H1 (cell line): ENCODE data around the gene RUBCN. TPM values are rescaled to one million over a fixed set of nuclear protein-coding genes. Genes with fewer than 3 reads are reported as not detected.

Source experiments
- CTCF ChIA-PET: fragments of 300-600 bp; sonication (Branson Sonifier 250); formaldehyde crosslinking; loops from one replicate; lab custom pipeline; 2021; ENCODE audit not compliant: partially characterized antibody; lab: Charles Lee
- POLR2A ChIA-PET: fragments of 300-600 bp; sonication (Branson Sonifier 250); formaldehyde crosslinking; loops from one replicate; lab custom pipeline; 2021; ENCODE audit warnings: inconsistent platforms; ENCODE audit not compliant: partially characterized antibody; lab: Charles Lee
- DNase-seq, 2 experiments: peaks; one replicate each; pipeline versions ENCODE4 v3.0.0 to v3.0.0-alpha.2; 2010 to 2022; ENCODE audit warnings: low spot score in 2 of 2, low read depth in 1 of 2, mixed read lengths in 1 of 2
- FAIRE-seq: peaks from 2 replicates; lab custom pipeline; 2011; peaks lifted over from hg19 to GRCh38; lab: Jason Lieb, UNC
- H2AFZ ChIP-seq: 2 replicates; pipeline ENCODE4 v1.8.1; 2012; ENCODE audit warnings: low read length, inconsistent platforms
- H2AK5ac ChIP-seq: 2 replicates; pipeline ENCODE4 v1.6.1; 2013; ENCODE audit warnings: low read depth, low read length
- H2BK120ac ChIP-seq: replicated peaks from 2 replicates; pipeline ENCODE3; 2013; ENCODE audit warnings: low read depth, low read length, inconsistent platforms
- H2BK12ac ChIP-seq: 2 replicates; pipeline ENCODE4 v1.6.1; 2013; ENCODE audit warnings: low read depth, low read length
- H2BK15ac ChIP-seq: 2 replicates; pipeline ENCODE4 v1.6.1; 2013; ENCODE audit warnings: low read length
- H2BK20ac ChIP-seq: 2 replicates; pipeline ENCODE4 v1.6.1; 2013; ENCODE audit warnings: low read length
- H2BK5ac ChIP-seq: 2 replicates; pipeline ENCODE4 v1.6.1; 2013; ENCODE audit warnings: low read depth, low read length
- H3K14ac ChIP-seq: 2 replicates; pipeline ENCODE4 v1.6.1; 2013; ENCODE audit warnings: inconsistent platforms; ENCODE audit not compliant: insufficient read length
- H3K18ac ChIP-seq: 2 replicates; pipeline ENCODE4 v1.6.1; 2013; ENCODE audit warnings: low read length; ENCODE audit errors: extremely low read depth
- H3K23ac ChIP-seq: 2 replicates; pipeline ENCODE4 v1.6.1; 2013; ENCODE audit warnings: inconsistent platforms; ENCODE audit not compliant: insufficient read length
- H3K23me2 ChIP-seq: 2 replicates; pipeline ENCODE4 v1.6.1; 2013; ENCODE audit warnings: low read depth, low read length
- H3K27ac ChIP-seq: 2 replicates; pipeline ENCODE4 v1.6.1; 2011; ENCODE audit warnings: low read depth, low read length, inconsistent platforms
- H3K27me3 ChIP-seq, 4 experiments: replicated peaks in 1 of 4; 1 replicate in 1 of 4; 2 replicates in 3 of 4; pipeline versions ENCODE4 v1.6.1 to v1.8.1; 2011 to 2013; ENCODE audit warnings: low read length in 3 of 4, mild to moderate bottlenecking in 3 of 4, inconsistent platforms in 2 of 4, mixed read lengths in 2 of 4, moderate library complexity in 1 of 4; ENCODE audit not compliant: control insufficient read depth in 3 of 4, insufficient read depth in 3 of 4; ENCODE audit errors: extremely low read depth in 1 of 4
- H3K36me3 ChIP-seq, 4 experiments: 2 replicates each; pipeline versions ENCODE4 v1.6.1 to v1.8.1; 2011 to 2013; ENCODE audit warnings: mild to moderate bottlenecking in 4 of 4, low read length in 3 of 4, moderate library complexity in 2 of 4, control low read depth in 1 of 4, inconsistent platforms in 1 of 4; ENCODE audit not compliant: insufficient read depth in 4 of 4, control insufficient read depth in 2 of 4
- H3K4ac ChIP-seq: replicated peaks from 2 replicates; pipeline ENCODE3; 2013; ENCODE audit warnings: low read length, low read depth, mixed read lengths, inconsistent platforms; ENCODE audit not compliant: insufficient read length
- H3K4me1 ChIP-seq, 4 experiments: replicated peaks in 1 of 4; 1 replicate in 1 of 4; 2 replicates in 3 of 4; pipeline versions ENCODE4 v1.6.1 to v1.8.1; 2011 to 2013; ENCODE audit warnings: low read length in 3 of 4, inconsistent platforms in 2 of 4, mixed read lengths in 1 of 4; ENCODE audit not compliant: insufficient read depth in 4 of 4, control insufficient read depth in 3 of 4
- H3K4me2 ChIP-seq, 2 experiments: 2 replicates each; pipeline versions ENCODE4 v1.6.1 to v1.8.1; 2011 to 2013; ENCODE audit warnings: low read depth in 2 of 2, low read length in 2 of 2, control low read depth in 1 of 2, inconsistent platforms in 1 of 2, mild to moderate bottlenecking in 1 of 2; ENCODE audit not compliant: insufficient read depth in 1 of 2
- H3K4me3 ChIP-seq, 4 experiments: fragments of 200-600, 300-600 bp in 1 of 4; sonication (generic), shearing (Covaris generic), sonication (Bioruptor Twin) in 1 of 4; 2 replicates each; pipeline versions ENCODE4 v1.5.1 to v1.8.1; 2011 to 2016; ENCODE audit warnings: low read length in 4 of 4, low read depth in 3 of 4, control low read depth in 2 of 4, inconsistent platforms in 2 of 4, mild to moderate bottlenecking in 2 of 4, mixed read lengths in 1 of 4, moderate library complexity in 1 of 4; ENCODE audit not compliant: insufficient read depth in 2 of 4; ENCODE audit errors: extremely low read depth in 1 of 4
- H3K56ac ChIP-seq: replicated peaks from 2 replicates; pipeline ENCODE3; 2013; ENCODE audit warnings: low read depth, mild to moderate bottlenecking, mixed read lengths, low read length, inconsistent platforms; ENCODE audit not compliant: insufficient read length
- H3K79me1 ChIP-seq: 2 replicates; pipeline ENCODE4 v1.6.1; 2013; ENCODE audit warnings: low read depth, low read length, control low read depth
- H3K79me2 ChIP-seq, 2 experiments: 2 replicates each; pipeline versions ENCODE4 v1.6.1 to v1.8.1; 2012 to 2013; ENCODE audit warnings: low read length in 2 of 2, mild to moderate bottlenecking in 2 of 2, inconsistent platforms in 1 of 2; ENCODE audit not compliant: insufficient read depth in 2 of 2, control insufficient read depth in 1 of 2
- H3K9ac ChIP-seq, 4 experiments: replicated peaks in 1 of 4; 1 replicate in 1 of 4; 2 replicates in 3 of 4; pipeline versions ENCODE4 v1.6.1 to v1.8.1; 2011 to 2013; ENCODE audit warnings: low read depth in 3 of 4, low read length in 3 of 4, control low read depth in 2 of 4, mild to moderate bottlenecking in 2 of 4, moderate library complexity in 2 of 4, inconsistent platforms in 1 of 4; ENCODE audit errors: extremely low read depth in 1 of 4
- H3K9me3 ChIP-seq, 2 experiments: 2 replicates each; pipeline versions ENCODE4 v1.6.1 to v1.8.1; 2012 to 2013; ENCODE audit warnings: mild to moderate bottlenecking in 2 of 2, moderate library complexity in 2 of 2, control low read depth in 1 of 2, inconsistent platforms in 1 of 2, low read depth in 1 of 2, low read length in 1 of 2, mixed read lengths in 1 of 2; ENCODE audit not compliant: insufficient read depth in 2 of 2
- H4K20me1 ChIP-seq, 2 experiments: replicated peaks in 1 of 2; 2 replicates each; pipeline versions ENCODE3 to v1.8.1; 2011 to 2013; ENCODE audit warnings: inconsistent platforms in 2 of 2, low read length in 2 of 2, mild to moderate bottlenecking in 1 of 2; ENCODE audit not compliant: insufficient read depth in 2 of 2, control insufficient read depth in 1 of 2
- H4K5ac ChIP-seq: 2 replicates; pipeline ENCODE4 v1.6.1; 2013; ENCODE audit warnings: low read length, low read depth, mixed read lengths, inconsistent platforms; ENCODE audit not compliant: insufficient read length
- H4K8ac ChIP-seq: 2 replicates; pipeline ENCODE4 v1.8.0; 2013; ENCODE audit warnings: mild to moderate bottlenecking, moderate library complexity, low read length, inconsistent platforms; ENCODE audit not compliant: insufficient read depth; ENCODE audit errors: extremely low read depth
- H4K91ac ChIP-seq: replicated peaks from 2 replicates; pipeline ENCODE3; 2013; ENCODE audit warnings: low read length, mixed read lengths, inconsistent platforms; ENCODE audit not compliant: insufficient read length
- KDM4A ChIP-seq: IDR thresholded peaks from one replicate; pipeline ENCODE4 v1.7.1; 2012; ENCODE audit warnings: low read depth, mild to moderate bottlenecking, moderate library complexity, low read length, inconsistent platforms; ENCODE audit not compliant: severe bottlenecking
- SAP30 ChIP-seq: fragments of 300-600 bp; sonication (generic); IDR thresholded peaks from 2 replicates; pipeline ENCODE4 v1.7.1; 2012; ENCODE audit warnings: low read length, moderate library complexity, mild to moderate bottlenecking, inconsistent platforms; ENCODE audit not compliant: insufficient read depth, insufficient replicate concordance
- SIN3A ChIP-seq, 2 experiments: IDR thresholded peaks in 1 of 2; conservative IDR thresholded peaks in 1 of 2; 2 replicates each; pipeline ENCODE4 v1.6.1; 2011 to 2012; ENCODE audit warnings: low read length in 2 of 2, improper control_type of control experiment in 1 of 2, low read depth in 1 of 2, mild to moderate bottlenecking in 1 of 2
- WGBS, 2 experiments: shearing (Covaris generic) in 1 of 2; methylation state at CpG; one replicate each; pipeline versions ENCODE4 v1.1.6 to v1.1.7; 2013 to 2015; ENCODE audit warnings: low lambda C conversion rate in 2 of 2, mixed read lengths in 2 of 2, inconsistent platforms in 1 of 2, low coverage in 1 of 2, missing lambda C conversion rate in 1 of 2; ENCODE audit not compliant: insufficient replicate concordance in 2 of 2, insufficient coverage in 1 of 2, insufficient read length in 1 of 2; ENCODE audit errors: extremely low coverage in 1 of 2, missing lambda C conversion rate in 1 of 2; 5-methylcytosine and 5-hydroxymethylcytosine counted together
- polyA plus RNA-seq, 7 experiments: library from polyadenylated mRNA; depleted of rRNA in 3 of 7; stranded (reverse) in 5 of 7; unstranded in 2 of 7; fragments of >200 nt in 5 of 7; fragments of 200-250 nt in 2 of 7; gene quantifications; 1 replicate in 5 of 7; 2 replicates in 1 of 7; 4 replicates in 1 of 7; pipeline versions ENCODE4 v1.2.1 to v1.2.3, GENCODE V29; 2011 to 2013; ENCODE audit warnings: missing spikeins in 2 of 7, mixed read lengths in 2 of 7
- total RNA-seq: library from RNA; stranded (reverse); fragmentation: NEBNext Ultra II Directional; extraction: Animal tissue kit (Norgen Biotek cat#: 25700); gene quantifications from 2 replicates; pipeline ENCODE4 v1.2.1, GENCODE V29; 2021

The RUBCN gene
- total and polyA plus RNA-seq, 2 of the 8 experiments (the other 6 are each of a cell fraction or from before 2014, with no cell fraction given) = 9.3 to 21.9 TPM

GRCh38 chr3:197736010-197736490, 654 bp downstream of the RUBCN start:
- Histone ChIP-seq H2BK12ac (no peak overlapping the region), H3K56ac (no peak overlapping the region), H4K8ac (no peak overlapping the region), H2BK20ac (no peak overlapping the region), H3K79me2 (peaks cover 0 to 10% of the 10 kb centered on the region in 2 experiments; a peak in 2 of 4 replicates), H4K91ac (no peak overlapping the region), H2AK5ac (no peak overlapping the region; the same call in 1 of the 2 replicates), H3K23ac (no peak overlapping the region), H3K14ac (no peak overlapping the region), H3K4me2 (peak overlapping the region; percentile 95 to 99), H3K4me3 (peak overlapping the region; percentile 63 to 92 (median 88)), H3K9me3 (no peaks in the 10 kb centered on the region), H3K4ac (no peak overlapping the region), H3K79me1 (no peaks in the 10 kb centered on the region), H3K27me3 (no peaks in the 10 kb centered on the region), H3K23me2 (peaks cover 11% of the 10 kb centered on the region), H3K36me3 (no peaks in the 10 kb centered on the region), H2BK15ac (0 out of 2 replicates have a peak overlapping the region, but pooled peaks have one; percentile 61), H2AFZ (peak overlapping the region; percentile 16; the same call in 1 of the 2 replicates), H3K4me1 (no peaks in the 10 kb centered on the region; a peak in 1 of 7 replicates), H2BK120ac (no peak overlapping the region), H2BK5ac (no peak overlapping the region), H3K9ac (peak overlapping the region; percentile 34 to 73 (median 46)), H3K27ac (no peak overlapping the region), H3K18ac (no peak overlapping the region), H4K20me1 (peaks cover 0 to 8% of the 10 kb centered on the region in 2 experiments), H4K5ac (no peak overlapping the region)
- no peak for TF ChIP-seq KDM4A
- TF ChIP-seq SIN3A (conservative IDR thresholded peaks at IDR 0.05 in 1 of 2, IDR thresholded peaks at IDR 0.05 in 1 of 2; ENCODE audit: low read depth in 1 of 2, low read length in 2 of 2) = 0 out of 4 replicates have a peak, but pooled peaks of 1 of the 2 experiments have one; percentile 14
- TF ChIP-seq SAP30 = peak; percentile 95
- ChIA-PET CTCF (interaction anchor here (0.7 to 0.9 kb wide), 2 partner anchors 10 to 13 kb away, joined by 3 read pairs; no protein-coding TSS in a partner anchor), POLR2A (interaction anchor here (1.1 to 1.4 kb wide), 2 partner anchors 10 to 55 kb away, joined by 3 to 4 read pairs; partner anchors contain the start of gene LRCH3)
- 13% methylated on average over 11 of the region's 17 CpGs; no CpG with 5 or more reads in 1 of the 2 experiments for WGBS, 2 experiments
- FAIRE-seq (no peak), DNase-seq (peak in 1 of 2 experiments; percentile 50)
